Neural cell (in vitro differentiated cells): ENCODE results near the gene DNAJC18.

Experiments used
- CTCF ChIP-seq: fragments of 450-650 bp; IDR thresholded peaks from 2 replicates; pipeline ENCODE4 v1.5.1; 2014; ENCODE audit warnings: antibody characterized with exemption, mild to moderate bottlenecking, moderate library complexity; ENCODE audit not compliant: poor library complexity, severe bottlenecking
- EP300 ChIP-seq: fragments of 450-650 bp; conservative IDR thresholded peaks from 2 replicates; pipeline ENCODE4 v1.6.1; 2014; ENCODE audit warnings: antibody characterized with exemption, mild to moderate bottlenecking, moderate library complexity; ENCODE audit not compliant: poor library complexity, severe bottlenecking
- EZH2 ChIP-seq: fragments of 200-600, 300-800 bp; shearing (Covaris generic), sonication (generic); IDR thresholded peaks from 2 replicates; pipeline ENCODE4 v1.6.1; 2014; ENCODE audit warnings: antibody characterized with exemption, low read length, borderline replicate concordance, mild to moderate bottlenecking; ENCODE audit not compliant: insufficient read depth, poor library complexity, severe bottlenecking
- SMC3 ChIP-seq: fragments of 450-650 bp; conservative IDR thresholded peaks from 2 replicates; pipeline ENCODE4 v1.6.1; 2014; ENCODE audit warnings: antibody characterized with exemption, mild to moderate bottlenecking, moderate library complexity; ENCODE audit not compliant: poor library complexity
- TAF1 ChIP-seq: IDR thresholded peaks from 2 replicates; pipeline ENCODE4 v1.6.1; 2012; ENCODE audit warnings: low read depth

- TF ChIP-seq CTCF: peak; percentile 22
- TF ChIP-seq TAF1: no peak
- no peak for TF ChIP-seq SMC3
- TF ChIP-seq EZH2: no peak
- TF ChIP-seq EP300: no peak
Measured at GRCh38 chr5:139402561-139403158, 36.7 kb downstream of the DNAJC18 start.
